ENCODE data around the gene KANSL1. TPM values are rescaled to one million over a fixed set of nuclear protein-coding genes. Genes with fewer than 3 reads are reported as not detected.

The KANSL1 gene
- total RNA-seq, 2 experiments from 2014 or later: 54.4 to 55.3 TPM

- Mint-ChIP-seq H3K36me3 (ENCODE audit: low read depth) (peaks cover 45% of the 10 kb centered on the region), H3K4me3 (no peak overlapping the region), H3K4me1 (ENCODE audit: low read depth) (peaks cover 87% of the 10 kb centered on the region), H3K27ac (peak overlapping the region; percentile 60), H3K27me3 (no peaks in the 10 kb centered on the region), H3K9me3 (no peaks in the 10 kb centered on the region)
- no peak for TF ChIP-seq CTCF (IDR thresholded peaks at IDR 0.05)
- DNase-seq: no peak
- intact Hi-C loops (cut with micrococcal nuclease): no loop called here
- ChIA-PET POLR2A (interaction anchor here (1.0 to 1.1 kb wide), 2 partner anchors 8 to 26 kb away, joined by 3 to 4 read pairs; no protein-coding TSS in a partner anchor), CTCF (interaction anchor here (0.6 to 3.5 kb wide), 6 partner anchors 14 to 170 kb away, joined by 3 to 14 read pairs (median 3); partner anchors contain the start of gene KANSL1)
- no peak for ATAC-seq
Measured at GRCh38 chr17:46173153-46173552, 20.1 kb downstream of the KANSL1 start.

DNA sequence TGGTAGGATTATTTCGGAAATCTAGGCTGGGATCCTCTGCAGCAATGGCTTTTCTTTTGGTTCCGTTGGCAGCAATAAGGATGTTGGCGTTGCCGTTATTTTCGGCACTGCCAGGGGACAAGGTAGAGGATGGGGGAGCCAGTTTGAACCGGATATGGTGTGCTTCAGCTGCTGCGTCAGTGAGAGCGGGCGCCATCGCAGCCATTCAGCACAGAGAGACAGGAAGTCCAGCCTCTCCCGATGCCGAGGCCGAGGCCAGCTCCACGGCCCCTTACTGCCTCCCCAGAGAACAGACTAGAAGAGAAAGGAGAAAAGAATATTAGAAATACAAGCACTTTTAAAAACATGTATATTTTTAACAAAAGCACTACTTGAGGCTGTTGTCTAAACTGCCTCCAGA lies 21.3 kb downstream of the KANSL1 start:
- POLR2A ChIA-PET: interaction anchor here (0.6 to 1.9 kb wide), 3 partner anchors 9 to 17 kb away, joined by 3 to 5 read pairs (median 4); no protein-coding TSS in a partner anchor
- peak; percentile 72 for ATAC-seq
- Mint-ChIP-seq H3K4me1 (ENCODE audit: low read depth) (peaks cover 88% of the 10 kb centered on the region), H3K4me3 (peak overlapping the region; percentile 15), H3K27ac (peak overlapping the region; percentile 80), H3K9me3 (no peaks in the 10 kb centered on the region), H3K27me3 (no peaks in the 10 kb centered on the region), H3K36me3 (ENCODE audit: low read depth) (peaks cover 46% of the 10 kb centered on the region)
- intact Hi-C loops (cut with micrococcal nuclease): no loop called here
- DNase-seq: no peak
- CTCF ChIA-PET: interaction anchor here (0.9 to 3.5 kb wide), 6 partner anchors 9 to 115 kb away, joined by 3 to 14 read pairs (median 3); no protein-coding TSS in a partner anchor
- TF ChIP-seq CTCF (IDR thresholded peaks at IDR 0.05): no peak

DNA sequence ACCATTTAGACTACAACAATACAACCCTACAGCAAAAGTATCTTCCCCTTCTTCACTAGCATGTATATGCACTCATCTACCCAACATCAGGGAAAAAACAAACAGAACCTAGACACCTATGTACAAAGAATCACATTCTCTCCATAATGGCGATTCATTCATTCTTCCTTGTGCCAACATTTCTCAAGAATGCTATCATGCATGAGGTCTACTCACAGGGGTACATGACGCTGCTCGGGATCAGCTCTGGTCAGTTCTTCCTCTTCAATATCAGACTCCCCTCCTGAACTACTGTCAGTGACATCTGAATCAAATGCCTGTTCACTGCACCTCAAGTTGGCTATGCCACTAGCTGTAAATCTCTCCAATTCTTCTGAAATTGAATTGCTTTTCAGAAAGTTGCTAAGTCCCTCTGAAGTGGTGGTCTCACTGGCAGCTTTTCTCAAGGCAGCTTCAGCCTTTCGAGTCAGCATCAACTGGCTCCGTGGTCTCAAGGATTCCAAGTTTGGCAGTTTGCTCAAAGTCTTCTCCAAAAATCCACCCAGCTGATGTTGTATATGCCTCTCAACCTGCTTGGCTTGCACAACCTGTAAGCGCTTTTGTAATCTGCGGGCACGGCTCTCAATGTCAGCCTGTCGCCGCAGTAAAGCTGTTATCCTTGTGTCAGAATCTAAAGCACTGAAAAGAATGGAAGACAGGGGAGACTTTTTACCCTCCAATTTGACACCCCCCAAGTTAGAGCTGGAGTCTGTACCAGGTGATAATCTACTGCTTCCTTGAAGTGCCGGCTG lies 22.4 kb downstream of the KANSL1 start:
- Mint-ChIP-seq H3K4me3 (no peak overlapping the region), H3K9me3 (no peaks in the 10 kb centered on the region), H3K36me3 (ENCODE audit: low read depth) (peaks cover 51% of the 10 kb centered on the region), H3K27me3 (no peaks in the 10 kb centered on the region), H3K27ac (peak overlapping the region; percentile 34), H3K4me1 (ENCODE audit: low read depth) (peaks cover 84% of the 10 kb centered on the region)
- no peak for TF ChIP-seq CTCF (IDR thresholded peaks at IDR 0.05)
- DNase-seq (no peak), ATAC-seq (no peak)
- ChIA-PET CTCF (interaction anchor here (0.9 to 3.5 kb wide), 6 partner anchors 10 to 127 kb away, joined by 3 to 14 read pairs (median 4); no protein-coding TSS in a partner anchor), POLR2A (interaction anchor here (1.1 to 1.9 kb wide), 4 partner anchors 11 to 125 kb away, joined by 3 to 5 read pairs (median 3); no protein-coding TSS in a partner anchor)
- intact Hi-C loops (cut with micrococcal nuclease): no loop called here

DNA sequence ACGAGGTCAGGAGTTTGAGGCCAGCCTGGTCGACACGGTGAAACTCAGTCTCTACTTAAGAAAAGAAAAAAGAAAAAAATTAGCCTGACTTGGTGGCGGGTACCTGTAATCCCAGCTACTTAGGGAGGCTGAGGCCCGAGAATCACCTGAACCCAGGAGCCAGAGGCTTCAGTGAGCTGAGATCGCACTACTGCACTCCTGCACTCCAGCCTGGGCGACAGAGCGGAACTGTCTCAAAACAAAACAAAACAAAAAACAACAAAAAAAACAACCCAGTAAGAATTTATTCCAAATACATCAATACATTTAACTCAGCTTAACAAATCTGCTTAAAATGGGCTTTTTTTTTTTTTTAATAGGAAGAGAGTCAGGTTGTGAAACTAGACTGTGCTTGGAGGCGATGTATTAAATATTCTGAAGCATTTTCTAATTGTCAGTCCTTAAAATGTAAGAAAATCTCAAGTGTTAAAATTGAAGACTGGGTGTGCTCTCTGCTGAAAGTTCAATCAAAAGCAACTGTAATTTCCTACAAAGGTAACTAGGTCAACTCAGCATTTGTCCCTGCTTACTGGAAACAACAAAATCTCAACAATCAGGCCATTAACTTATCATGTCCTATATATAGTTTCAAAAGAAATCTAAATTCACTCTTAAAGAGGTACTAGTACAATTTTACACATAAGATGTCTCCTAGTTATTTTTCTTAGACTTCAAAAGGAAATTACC lies 23.2 kb downstream of the KANSL1 start:
- Mint-ChIP-seq H3K27me3 (no peaks in the 10 kb centered on the region), H3K36me3 (ENCODE audit: low read depth) (peaks cover 51% of the 10 kb centered on the region), H3K4me1 (ENCODE audit: low read depth) (peaks cover 80% of the 10 kb centered on the region), H3K4me3 (no peak overlapping the region), H3K9me3 (no peaks in the 10 kb centered on the region), H3K27ac (peak overlapping the region; percentile 2)
- ATAC-seq (no peak), DNase-seq (no peak)
- intact Hi-C loops (cut with micrococcal nuclease): no loop called here
- TF ChIP-seq CTCF (IDR thresholded peaks at IDR 0.05): no peak
- ChIA-PET CTCF (interaction anchor here (0.6 to 0.9 kb wide), 3 partner anchors 8 to 126 kb away, joined by 3 to 4 read pairs (median 3); no protein-coding TSS in a partner anchor), POLR2A (interaction anchor here (0.6 to 1.9 kb wide), 5 partner anchors 9 to 125 kb away, joined by 3 to 5 read pairs (median 3); no protein-coding TSS in a partner anchor)
